HUES48 (cell line): Measurements from ENCODE around the gene CPNE8.

Source experiments
- H3K27ac ChIP-seq: one replicate; pipeline ENCODE4 v1.7.0; 2013; ENCODE audit warnings: low read depth, low read length, inconsistent platforms
- H3K27me3 ChIP-seq: 2 replicates; pipeline ENCODE4 v1.6.1; 2013; ENCODE audit warnings: mild to moderate bottlenecking, low read length; ENCODE audit not compliant: control insufficient read depth, insufficient read depth
- H3K36me3 ChIP-seq: 2 replicates; pipeline ENCODE4 v1.6.1; 2013; ENCODE audit warnings: low read length; ENCODE audit not compliant: control insufficient read depth, insufficient read depth
- H3K4me1 ChIP-seq: 2 replicates; pipeline ENCODE4 v1.6.1; 2013; ENCODE audit warnings: mild to moderate bottlenecking, low read length; ENCODE audit not compliant: control insufficient read depth, insufficient read depth
- H3K4me3 ChIP-seq: 2 replicates; pipeline ENCODE4 v1.5.1; 2013; ENCODE audit warnings: mild to moderate bottlenecking, low read depth, low read length
- H3K9ac ChIP-seq: 2 replicates; pipeline ENCODE4 v1.6.1; 2013; ENCODE audit warnings: mild to moderate bottlenecking, low read depth, low read length, moderate library complexity
- H3K9me3 ChIP-seq: 2 replicates; pipeline ENCODE4 v1.6.1; 2013; ENCODE audit warnings: low read length; ENCODE audit not compliant: control insufficient read depth, insufficient read depth

The CPNE8 gene

GRCh38 chr12:38633511-38633910 lies 271.9 kb downstream of the CPNE8 start:
- H3K27me3 ChIP-seq = no peaks in the 10 kb centered on the region
- no peak overlapping the region for H3K9ac ChIP-seq
- H3K27ac ChIP-seq = no peak overlapping the region
- H3K4me1 ChIP-seq = no peaks in the 10 kb centered on the region
- H3K4me3 ChIP-seq = no peak overlapping the region
- no peaks in the 10 kb centered on the region for H3K36me3 ChIP-seq
- no peaks in the 10 kb centered on the region for H3K9me3 ChIP-seq

GRCh38 chr12:38629064-38629463 lies 276.3 kb downstream of the CPNE8 start:
- Histone ChIP-seq H3K9ac (no peak overlapping the region), H3K4me1 (no peaks in the 10 kb centered on the region), H3K36me3 (no peaks in the 10 kb centered on the region), H3K27ac (no peak overlapping the region), H3K4me3 (no peak overlapping the region), H3K9me3 (no peaks in the 10 kb centered on the region), H3K27me3 (no peaks in the 10 kb centered on the region)

- no peak overlapping the region for H3K4me3 ChIP-seq
- H3K27ac ChIP-seq = no peak overlapping the region
- H3K9me3 ChIP-seq = no peaks in the 10 kb centered on the region
- H3K27me3 ChIP-seq = no peaks in the 10 kb centered on the region
- no peaks in the 10 kb centered on the region for H3K4me1 ChIP-seq
- no peak overlapping the region for H3K9ac ChIP-seq
- no peaks in the 10 kb centered on the region for H3K36me3 ChIP-seq
These were observed 277.1 kb downstream of the CPNE8 start for GRCh38 chr12:38628288-38628687.

- H3K27ac ChIP-seq = no peak overlapping the region
- no peaks in the 10 kb centered on the region for H3K27me3 ChIP-seq
- no peaks in the 10 kb centered on the region for H3K4me1 ChIP-seq
- no peaks in the 10 kb centered on the region for H3K36me3 ChIP-seq
- no peak overlapping the region for H3K4me3 ChIP-seq
- no peaks in the 10 kb centered on the region for H3K9me3 ChIP-seq
- H3K9ac ChIP-seq = no peak overlapping the region
These were observed 280.1 kb downstream of the CPNE8 start for GRCh38 chr12:38625306-38625705.

GRCh38 chr12:38614171-38614570 lies 291.2 kb downstream of the CPNE8 start:
- H3K36me3 ChIP-seq = no peaks in the 10 kb centered on the region
- H3K27me3 ChIP-seq = no peaks in the 10 kb centered on the region
- no peak overlapping the region for H3K9ac ChIP-seq
- no peak overlapping the region for H3K27ac ChIP-seq
- H3K4me1 ChIP-seq = peaks cover 8% of the 10 kb centered on the region; the same call in 1 of the 2 replicates
- no peaks in the 10 kb centered on the region for H3K9me3 ChIP-seq
- H3K4me3 ChIP-seq = no peak overlapping the region

- H3K27ac ChIP-seq = no peak overlapping the region
- no peak overlapping the region for H3K9ac ChIP-seq
- no peaks in the 10 kb centered on the region for H3K27me3 ChIP-seq
- H3K4me3 ChIP-seq = no peak overlapping the region
- H3K36me3 ChIP-seq = no peaks in the 10 kb centered on the region
- H3K4me1 ChIP-seq = peaks cover 6% of the 10 kb centered on the region; the same call in 1 of the 2 replicates
- H3K9me3 ChIP-seq = no peaks in the 10 kb centered on the region
These were observed 294.5 kb downstream of the CPNE8 start for GRCh38 chr12:38610808-38611350.

GRCh38 chr12:38607295-38607694 lies 298.1 kb downstream of the CPNE8 start:
- Histone ChIP-seq H3K9me3 (no peaks in the 10 kb centered on the region), H3K36me3 (no peaks in the 10 kb centered on the region), H3K9ac (no peak overlapping the region), H3K4me1 (peaks cover 6% of the 10 kb centered on the region; the same call in 1 of the 2 replicates), H3K27ac (no peak overlapping the region), H3K27me3 (no peaks in the 10 kb centered on the region), H3K4me3 (no peak overlapping the region)
